Measurements from ENCODE around the gene PCDH15. TPM values are rescaled to one million over a fixed set of nuclear protein-coding genes. Genes with fewer than 3 reads are reported as not detected.
"Not testable (repeated sequence)": the region's sequence is repeated elsewhere in the genome, so short reads cannot be mapped to it uniquely, and the experiment has no call there.

The PCDH15 gene
- total and polyA plus RNA-seq, 2 experiments from 2014 or later = not detected

GRCh38 chr10:54525816-54526215 is 275.2 kb downstream of the PCDH15 start:
- DNase-seq = no peak
- Histone ChIP-seq H3K9ac (no peak overlapping the region), H3K27ac (no peak overlapping the region), H3K4me2 (ENCODE audit: unreplicated experiment) (no peak overlapping the region), H3K36me3 (ENCODE audit: low read depth) (no peaks in the 10 kb centered on the region), H4K20me1 (ENCODE audit: insufficient read depth) (no peaks in the 10 kb centered on the region), H3K4me1 (ENCODE audit: insufficient read depth) (no peaks in the 10 kb centered on the region), H2AFZ (no peak overlapping the region), H3K9me3 (ENCODE audit: low read depth) (no peaks in the 10 kb centered on the region), H3F3A (ENCODE audit: insufficient read depth) (no peaks in the 10 kb centered on the region), H3K79me2 (ENCODE audit: insufficient read depth) (no peaks in the 10 kb centered on the region), H3K4me3 (no peak overlapping the region), H3K9me2 (ENCODE audit: insufficient read depth) (no peaks in the 10 kb centered on the region), H3K27me3 (replicated peaks; ENCODE audit: insufficient read depth) (no peaks in the 10 kb centered on the region)
- WGBS, 2 experiments (ENCODE audit: low coverage in 1 of 2, low lambda C conversion rate in 2 of 2, missing lambda C conversion rate in 2 of 2) = 6% methylated on average over 1 of the region's 1 CpG
- TF ChIP-seq EZH2 (IDR thresholded peaks at IDR 0.05; ENCODE audit: insufficient read depth, poor library complexity, severe bottlenecking) (no peak), EZH2phosphoT487 (IDR thresholded peaks at IDR 0.05; ENCODE audit: insufficient read depth, low read depth) (no peak)
- in situ Hi-C loops (cut with MboI) = no loop called here

- H3K9me3 ChIP-seq (ENCODE audit: low read depth); H3K79me2 ChIP-seq (ENCODE audit: insufficient read depth); H3F3A ChIP-seq (ENCODE audit: insufficient read depth); H3K4me2 ChIP-seq (ENCODE audit: unreplicated experiment); H3K27ac ChIP-seq; H3K9me2 ChIP-seq (ENCODE audit: insufficient read depth); DNase-seq; H2AFZ ChIP-seq; H3K4me1 ChIP-seq (ENCODE audit: insufficient read depth); H3K27me3 ChIP-seq (replicated peaks; ENCODE audit: insufficient read depth); H3K36me3 ChIP-seq (ENCODE audit: low read depth); in situ Hi-C loops (cut with MboI); H3K9ac ChIP-seq; H4K20me1 ChIP-seq (ENCODE audit: insufficient read depth); H3K4me3 ChIP-seq: not testable (repeated sequence)
- 52 to 57% methylated on average over 11 to 12 of the region's 12 CpGs for WGBS, 2 experiments (ENCODE audit: low coverage in 1 of 2, low lambda C conversion rate in 2 of 2, missing lambda C conversion rate in 2 of 2)
Observed at GRCh38 chr10:54515244-54515643, 285.8 kb downstream of the PCDH15 start.

GRCh38 chr10:54503863-54504262 is 297.2 kb downstream of the PCDH15 start:
- in situ Hi-C loops (cut with MboI) = no loop called here
- WGBS, 2 experiments (ENCODE audit: low coverage in 1 of 2, low lambda C conversion rate in 2 of 2, missing lambda C conversion rate in 2 of 2) = 19 to 20% methylated on average over 3 of the region's 3 CpGs
- H3K4me3 ChIP-seq = no peak overlapping the region

GRCh38 chr10:54501929-54502328 is 299.1 kb downstream of the PCDH15 start:
- no peak overlapping the region for H3K9ac ChIP-seq
- no peaks in the 10 kb centered on the region for H3K9me3 ChIP-seq (ENCODE audit: low read depth)
- H3K36me3 ChIP-seq (ENCODE audit: low read depth) = no peaks in the 10 kb centered on the region
- H3K9me2 ChIP-seq (ENCODE audit: insufficient read depth) = no peaks in the 10 kb centered on the region
- no peaks in the 10 kb centered on the region for H3K79me2 ChIP-seq (ENCODE audit: insufficient read depth)
- H4K20me1 ChIP-seq (ENCODE audit: insufficient read depth) = no peaks in the 10 kb centered on the region
- H3K4me2 ChIP-seq (ENCODE audit: unreplicated experiment) = no peak overlapping the region
- no peaks in the 10 kb centered on the region for H3K4me1 ChIP-seq (ENCODE audit: insufficient read depth)
- H3F3A ChIP-seq (ENCODE audit: insufficient read depth) = no peaks in the 10 kb centered on the region
- H3K27me3 ChIP-seq (replicated peaks; ENCODE audit: insufficient read depth) = no peaks in the 10 kb centered on the region
- no peak overlapping the region for H3K27ac ChIP-seq
- TF ChIP-seq EZH2phosphoT487 (IDR thresholded peaks at IDR 0.05; ENCODE audit: insufficient read depth, low read depth) (no peak), EZH2 (IDR thresholded peaks at IDR 0.05; ENCODE audit: insufficient read depth, poor library complexity, severe bottlenecking) (no peak)
- no peak for DNase-seq
- in situ Hi-C loops (cut with MboI) = no loop called here
- H2AFZ ChIP-seq = no peak overlapping the region
- H3K4me3 ChIP-seq = no peak overlapping the region

More at GRCh38 chr10:54503863-54504262, 297.2 kb downstream of the PCDH15 start:
- Histone ChIP-seq H3K27me3 (replicated peaks; ENCODE audit: insufficient read depth) (no peaks in the 10 kb centered on the region), H4K20me1 (ENCODE audit: insufficient read depth) (no peaks in the 10 kb centered on the region), H3F3A (ENCODE audit: insufficient read depth) (no peaks in the 10 kb centered on the region), H3K9me2 (ENCODE audit: insufficient read depth) (no peaks in the 10 kb centered on the region), H3K4me2 (ENCODE audit: unreplicated experiment) (no peak overlapping the region), H3K36me3 (ENCODE audit: low read depth) (no peaks in the 10 kb centered on the region), H3K4me1 (ENCODE audit: insufficient read depth) (no peaks in the 10 kb centered on the region), H2AFZ (no peak overlapping the region), H3K27ac (no peak overlapping the region), H3K9ac (no peak overlapping the region), H3K79me2 (ENCODE audit: insufficient read depth) (no peaks in the 10 kb centered on the region), H3K9me3 (ENCODE audit: low read depth) (no peaks in the 10 kb centered on the region)
- no peak for DNase-seq
- no peak for TF ChIP-seq EZH2 (IDR thresholded peaks at IDR 0.05; ENCODE audit: insufficient read depth, poor library complexity, severe bottlenecking)
- TF ChIP-seq EZH2phosphoT487 (IDR thresholded peaks at IDR 0.05; ENCODE audit: insufficient read depth, low read depth) = no peak

- no peak overlapping the region for H3K9ac ChIP-seq
- no peaks in the 10 kb centered on the region for H3K79me2 ChIP-seq (ENCODE audit: insufficient read depth)
- no peaks in the 10 kb centered on the region for H3K9me2 ChIP-seq (ENCODE audit: insufficient read depth)
- no peak overlapping the region for H3K4me2 ChIP-seq (ENCODE audit: unreplicated experiment)
- no peak overlapping the region for H2AFZ ChIP-seq
- H3K36me3 ChIP-seq (ENCODE audit: low read depth) = no peaks in the 10 kb centered on the region
- no peaks in the 10 kb centered on the region for H3K27me3 ChIP-seq (replicated peaks; ENCODE audit: insufficient read depth)
- H3K9me3 ChIP-seq (ENCODE audit: low read depth) = no peaks in the 10 kb centered on the region
- TF ChIP-seq EZH2phosphoT487 (IDR thresholded peaks at IDR 0.05; ENCODE audit: insufficient read depth, low read depth) (no peak), EZH2 (IDR thresholded peaks at IDR 0.05; ENCODE audit: insufficient read depth, poor library complexity, severe bottlenecking) (no peak)
- no peak for DNase-seq
- no peaks in the 10 kb centered on the region for H4K20me1 ChIP-seq (ENCODE audit: insufficient read depth)
- H3K27ac ChIP-seq = no peak overlapping the region
- in situ Hi-C loops (cut with MboI) = no loop called here
- no peak overlapping the region for H3K4me3 ChIP-seq
- no peaks in the 10 kb centered on the region for H3K4me1 ChIP-seq (ENCODE audit: insufficient read depth)
- 31 to 33% methylated on average over 3 of the region's 3 CpGs for WGBS, 2 experiments (ENCODE audit: low coverage in 1 of 2, low lambda C conversion rate in 2 of 2, missing lambda C conversion rate in 2 of 2)
- no peaks in the 10 kb centered on the region for H3F3A ChIP-seq (ENCODE audit: insufficient read depth)
Observed at GRCh38 chr10:54496852-54497251, 304.2 kb downstream of the PCDH15 start.
